Measurements from ENCODE around the gene SAMD1.

Gene SAMD1

DNA sequence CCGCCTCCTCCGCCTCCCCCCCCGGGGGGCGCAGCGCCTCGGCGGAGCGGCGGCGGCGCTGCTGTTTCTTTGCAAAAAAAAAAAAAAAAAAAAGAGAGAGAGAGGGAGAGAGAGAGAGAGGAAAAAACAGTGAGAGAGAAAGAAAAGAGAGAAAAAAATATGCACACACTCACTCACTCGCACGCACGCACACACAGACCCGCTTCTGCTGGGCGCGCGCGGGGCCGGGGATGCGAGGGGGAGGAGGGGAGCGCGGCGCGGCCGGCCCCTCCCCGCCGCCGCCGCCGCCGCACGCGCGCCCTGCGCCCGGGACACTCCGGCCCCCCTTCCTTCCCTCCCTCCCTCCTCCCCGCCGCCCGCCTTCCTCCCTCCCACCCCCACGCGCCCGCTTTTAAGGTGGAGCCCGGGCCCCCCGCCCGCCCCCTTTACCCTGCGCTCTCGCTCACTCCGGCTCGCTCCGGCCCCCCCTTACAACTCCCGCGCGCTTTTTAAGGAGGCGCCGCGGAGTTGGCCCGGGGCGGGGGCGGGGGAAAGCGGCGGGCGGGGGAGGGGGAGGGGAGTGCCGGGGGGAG is at the start of gene SAMD1:
SAMD1 (minus strand) TSS at position 243 of the 572 bp plus-strand sequence.
- DNase-seq, result peak in 48 of 51 donors; percentile 29 to 92 (median 81)

DNA sequence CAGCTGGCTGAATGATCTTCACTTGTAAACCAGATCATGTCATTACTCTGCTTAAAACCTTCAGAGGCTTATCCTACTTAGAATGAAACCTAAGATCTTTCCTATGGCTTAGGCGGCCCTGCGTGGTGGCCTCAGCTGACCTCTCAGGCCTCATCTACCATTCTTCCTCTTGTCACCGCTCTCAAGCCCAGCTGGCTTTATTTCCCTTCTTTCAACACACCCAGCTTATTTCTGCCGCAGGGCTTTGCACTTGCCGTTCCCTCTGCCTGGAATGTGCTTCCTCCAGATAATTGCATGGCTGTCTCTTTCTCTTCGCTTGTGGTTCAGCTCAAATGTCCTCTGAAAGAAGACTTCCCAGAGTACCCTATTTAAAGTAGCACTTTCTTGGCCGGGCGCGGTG is 49.4 kb upstream of the SAMD1 start:
- DNase-seq, result peak in 4 of 51 donors; percentile 10 to 13 (median 10)

DNA sequence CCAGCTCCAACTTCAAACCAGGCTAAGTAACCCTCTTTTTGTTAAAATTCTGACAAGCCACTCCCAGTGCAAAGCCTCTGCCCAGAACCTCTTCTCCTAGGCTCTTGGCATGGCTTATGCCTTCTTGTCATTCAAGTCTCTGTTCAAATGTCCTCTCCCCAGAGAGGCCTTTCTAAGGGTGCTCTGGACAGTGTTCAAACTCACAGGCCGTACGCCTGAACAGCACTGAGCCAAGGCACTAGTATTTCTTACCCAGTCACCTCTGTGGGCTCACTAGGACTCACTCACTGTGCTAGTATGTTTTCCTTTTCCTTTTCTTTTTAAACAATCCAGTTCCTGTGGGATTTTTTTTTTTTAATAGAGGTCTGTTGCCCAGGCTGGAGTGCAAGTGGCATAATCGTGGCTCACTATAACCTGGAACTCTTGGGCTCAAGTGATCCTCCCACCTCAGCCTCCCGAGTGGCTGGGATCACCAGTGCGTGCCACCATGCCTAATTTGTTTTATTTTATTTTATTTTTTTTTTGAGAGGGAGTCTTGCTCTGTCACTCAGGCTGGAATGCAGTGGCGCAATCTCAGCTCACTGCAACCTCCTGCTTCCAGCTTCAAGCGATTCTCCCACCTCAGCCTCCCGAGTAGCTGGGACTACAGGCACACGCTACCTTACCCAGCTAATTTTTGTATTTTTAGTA is 48.2 kb upstream of the SAMD1 start:
- DNase-seq, result peak in 17 of 51 donors; percentile 3 to 61 (median 25)

DNA sequence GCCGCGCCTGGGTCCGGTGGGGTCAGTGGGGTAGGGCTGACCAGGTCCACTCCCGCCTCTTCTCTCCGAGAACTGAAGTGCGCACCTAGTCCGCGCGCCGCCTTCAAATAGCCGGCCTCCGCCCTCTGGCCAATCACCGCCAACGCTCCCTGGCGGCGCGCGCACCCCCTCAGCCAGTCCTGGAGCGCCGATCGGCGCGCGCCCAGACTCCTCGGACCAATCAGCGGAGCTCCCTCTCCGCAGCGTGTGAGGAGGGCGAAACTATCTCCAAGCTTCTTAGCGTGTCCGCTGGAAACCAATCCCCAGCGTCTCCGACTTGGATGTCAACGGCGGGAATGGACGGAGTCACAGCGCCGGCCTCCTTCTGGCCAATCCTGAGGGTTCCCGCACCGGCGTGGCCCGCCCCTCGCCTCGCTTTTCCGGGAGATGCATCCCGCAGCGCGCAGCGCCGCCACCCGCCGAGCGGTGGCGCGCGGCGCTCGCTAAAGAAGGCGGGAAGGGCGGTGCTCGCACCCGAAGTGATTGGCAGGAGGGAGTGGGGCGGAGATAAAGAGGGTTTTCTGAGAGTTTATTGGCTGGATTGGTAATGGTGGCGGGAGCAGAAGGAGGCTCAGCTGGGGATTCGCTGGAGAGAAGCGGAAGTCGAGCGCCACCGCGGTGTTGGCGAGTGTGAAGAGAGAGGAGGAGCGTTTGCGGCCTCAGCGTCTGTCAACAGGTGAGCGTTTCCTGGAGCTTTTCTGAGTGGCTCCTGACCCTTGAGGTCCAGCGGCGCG is 46.1 kb upstream of the SAMD1 start, which contains the start of gene ASF1B:
ASF1B (minus strand) TSS at position 81 of the 773 bp plus-strand sequence. CDS start 133 bp downstream, outside the sequence.
- peak; percentile 77 to 100 (median 99) for DNase-seq

DNA sequence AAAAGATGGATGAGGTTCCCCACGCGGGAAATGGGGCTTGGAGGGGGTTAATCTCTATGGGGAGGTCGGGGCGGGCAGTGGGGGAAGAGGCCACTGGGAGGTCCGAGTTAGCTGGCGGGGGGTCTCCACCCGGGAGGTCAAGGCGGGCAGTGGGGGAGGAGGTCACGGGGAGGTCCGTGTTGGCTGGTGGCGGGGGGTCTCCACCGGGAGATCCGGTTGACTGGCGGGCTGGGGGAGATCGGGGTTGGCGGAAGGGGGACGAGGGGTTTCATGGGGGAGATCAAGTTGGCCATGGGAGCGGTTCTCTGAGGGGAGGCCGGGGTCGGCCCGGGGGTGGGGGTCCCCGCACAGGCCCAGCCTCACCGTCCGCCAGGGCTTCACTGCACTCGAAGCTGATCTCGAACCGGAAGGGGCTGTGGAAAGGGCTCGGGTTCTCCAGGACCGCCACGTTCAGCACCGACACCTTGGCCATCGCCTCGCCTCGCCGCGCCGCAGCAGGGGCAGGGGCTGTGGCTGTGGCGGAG is 45.5 kb upstream of the SAMD1 start:
- DNase-seq, result no peak

DNA sequence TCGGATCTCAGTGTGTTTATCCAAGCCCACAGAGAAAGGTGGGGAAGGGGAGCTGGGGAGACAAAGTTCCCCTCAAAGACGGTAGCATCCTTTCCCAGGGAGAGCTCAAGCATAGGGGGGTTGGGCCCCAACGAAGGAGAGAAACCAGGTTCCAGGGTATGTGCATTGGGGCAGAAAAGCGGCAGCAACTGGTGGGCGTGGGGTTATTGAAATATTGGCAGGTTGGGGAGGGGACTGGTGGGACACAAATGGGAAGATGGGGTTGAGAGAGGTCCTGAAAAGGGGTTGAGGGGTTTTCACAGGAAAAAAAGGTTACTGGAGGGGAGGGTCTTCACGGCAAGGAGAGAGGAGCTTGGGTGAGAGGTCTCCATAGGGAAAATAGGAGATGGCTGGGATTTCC is 44.8 kb upstream of the SAMD1 start:
- DNase-seq, result no peak

DNA sequence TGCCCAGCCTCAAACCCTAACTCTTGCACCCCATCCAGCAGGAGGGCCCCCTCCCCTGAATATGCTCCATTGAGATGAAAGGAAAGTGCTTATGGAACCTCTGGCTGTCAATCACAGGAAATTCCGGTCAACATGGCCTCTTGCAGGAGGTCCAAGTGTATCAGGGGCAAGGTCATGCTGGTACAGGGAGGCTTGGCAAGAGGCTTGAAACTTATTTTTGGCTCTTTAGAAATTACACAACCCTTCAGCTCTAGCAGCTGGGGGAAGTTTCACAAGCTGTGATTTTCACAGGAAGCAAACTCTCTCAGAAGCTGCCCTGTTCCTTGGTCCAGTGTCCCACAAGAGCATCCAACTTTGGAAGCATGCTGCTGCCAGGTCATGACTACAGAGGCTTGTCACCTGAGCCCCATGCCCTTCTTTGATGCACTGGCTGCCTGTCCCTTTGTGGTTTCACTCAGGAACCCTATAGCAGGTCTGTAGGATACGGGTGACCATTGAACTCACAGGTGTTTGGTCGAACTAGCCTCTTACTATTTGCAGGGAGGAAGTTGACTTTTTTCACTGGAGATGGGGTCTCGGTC is 37.5 kb upstream of the SAMD1 start:
- DNase-seq, result peak in 1 of 51 donors; percentile 15

DNA sequence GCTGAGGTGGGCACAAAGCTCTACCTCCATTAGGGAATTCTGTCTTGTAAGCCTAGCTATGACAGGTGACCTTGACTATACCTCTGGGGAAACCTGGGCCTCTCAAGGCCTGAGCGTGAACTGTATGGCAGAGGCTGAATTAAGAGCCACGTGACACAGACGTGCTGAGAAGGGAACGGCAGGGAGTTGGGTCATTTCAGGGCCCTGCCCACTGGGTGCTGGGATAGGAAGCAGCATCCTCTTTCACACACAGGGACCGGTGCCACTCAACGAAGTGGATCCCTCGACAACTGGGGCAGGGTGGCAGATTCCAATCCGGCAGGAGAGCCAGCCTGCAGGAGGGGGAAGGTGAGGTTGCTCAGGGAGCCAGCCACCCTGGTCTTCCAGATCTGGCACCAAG is 36.6 kb upstream of the SAMD1 start:
- DNase-seq, result no peak

DNA sequence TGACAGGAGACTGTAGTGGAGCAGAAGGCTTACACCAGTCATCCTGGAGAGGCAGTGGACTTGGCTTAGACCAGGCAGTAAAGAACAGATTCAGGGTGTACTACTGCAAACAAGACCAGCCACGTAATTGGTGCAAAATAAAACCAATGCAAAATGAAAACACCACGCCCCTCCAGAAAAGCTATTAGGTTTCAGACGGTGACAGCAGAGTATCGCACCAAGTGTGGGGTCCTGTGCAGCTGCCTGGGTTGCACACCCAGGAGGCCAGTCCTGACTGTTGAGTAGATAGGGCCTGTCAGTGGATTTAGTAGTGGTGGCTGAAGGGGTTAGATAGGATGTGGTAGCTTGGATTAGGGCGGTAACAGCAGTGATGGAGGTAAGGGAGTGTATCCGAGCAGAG is 32.4 kb upstream of the SAMD1 start:
- no peak for DNase-seq

DNA sequence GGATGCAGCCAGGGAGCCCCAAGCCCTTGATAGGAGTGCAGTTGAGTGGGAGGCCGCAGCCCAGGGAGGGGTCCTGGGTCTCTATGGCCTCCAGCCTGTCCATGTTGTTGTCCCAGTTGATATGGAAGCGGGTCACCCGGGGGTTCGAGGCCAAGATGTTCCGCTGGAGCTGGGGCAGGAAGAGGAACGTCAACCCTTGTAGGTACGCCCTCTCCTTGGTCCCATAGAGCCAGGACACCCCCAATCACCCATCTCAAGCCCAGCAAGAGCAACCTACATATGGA is 29.9 kb upstream of the SAMD1 start:
- DNase-seq, result no peak

DNA sequence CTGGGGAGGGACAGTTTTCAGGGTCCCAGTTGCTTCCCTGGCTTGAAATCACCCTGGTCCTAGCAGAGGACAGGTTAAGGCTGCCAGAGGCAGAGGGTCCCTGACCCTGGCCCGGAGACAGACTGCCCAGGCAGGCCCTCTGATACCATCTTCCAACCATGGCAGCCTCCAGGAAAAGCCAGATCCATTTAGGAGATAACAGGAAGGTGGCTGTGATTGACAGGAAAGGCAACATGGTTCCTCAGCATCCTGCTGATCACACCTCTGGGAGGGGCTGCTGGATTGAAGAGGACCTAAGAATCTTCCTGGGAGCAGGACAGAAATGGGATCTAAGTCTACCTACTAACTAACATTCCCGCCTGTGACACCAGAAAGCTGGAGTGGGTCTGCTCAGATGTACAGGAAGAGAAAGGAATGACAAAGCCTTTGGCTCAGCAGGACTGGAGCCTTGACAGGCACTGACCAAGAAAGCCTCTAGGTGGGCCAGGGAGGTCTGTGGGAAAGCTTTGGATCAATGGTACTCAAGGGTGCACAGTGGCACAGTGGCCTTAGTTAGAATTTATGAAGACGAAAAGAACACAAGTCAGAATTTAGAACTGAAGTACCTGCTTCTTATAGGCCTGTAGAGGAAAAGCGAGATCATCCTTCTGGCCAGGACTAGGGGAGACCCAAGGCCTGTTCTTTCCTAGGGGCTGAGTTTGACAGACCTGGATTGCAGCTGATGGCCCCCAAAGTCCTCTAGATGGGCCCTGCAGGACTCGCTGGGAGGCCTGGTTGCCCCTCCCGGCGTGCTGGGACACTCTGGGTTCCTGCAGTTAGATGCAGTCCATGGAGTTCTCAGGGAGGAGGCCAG is 29.3 kb upstream of the SAMD1 start:
- no peak for DNase-seq

DNA sequence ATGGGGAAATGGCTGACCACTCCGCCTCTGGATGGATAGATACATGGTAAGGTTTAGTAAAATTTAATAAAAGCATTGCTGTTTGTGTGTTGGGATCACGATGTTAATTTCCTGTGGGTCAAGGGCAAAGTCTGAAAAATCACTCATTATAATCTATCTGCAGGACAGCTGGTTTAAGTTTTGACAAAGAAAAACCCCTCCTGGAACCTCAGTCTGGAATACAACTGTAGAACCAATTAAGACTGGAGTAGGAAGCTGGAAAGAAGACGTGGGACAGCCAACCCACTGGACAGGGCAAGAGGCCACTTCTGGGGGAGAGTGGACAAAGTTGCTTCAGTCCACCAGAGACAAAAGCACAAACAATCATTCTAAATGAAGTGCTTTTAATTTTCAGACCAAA is 28.6 kb upstream of the SAMD1 start:
- no peak for DNase-seq

DNA sequence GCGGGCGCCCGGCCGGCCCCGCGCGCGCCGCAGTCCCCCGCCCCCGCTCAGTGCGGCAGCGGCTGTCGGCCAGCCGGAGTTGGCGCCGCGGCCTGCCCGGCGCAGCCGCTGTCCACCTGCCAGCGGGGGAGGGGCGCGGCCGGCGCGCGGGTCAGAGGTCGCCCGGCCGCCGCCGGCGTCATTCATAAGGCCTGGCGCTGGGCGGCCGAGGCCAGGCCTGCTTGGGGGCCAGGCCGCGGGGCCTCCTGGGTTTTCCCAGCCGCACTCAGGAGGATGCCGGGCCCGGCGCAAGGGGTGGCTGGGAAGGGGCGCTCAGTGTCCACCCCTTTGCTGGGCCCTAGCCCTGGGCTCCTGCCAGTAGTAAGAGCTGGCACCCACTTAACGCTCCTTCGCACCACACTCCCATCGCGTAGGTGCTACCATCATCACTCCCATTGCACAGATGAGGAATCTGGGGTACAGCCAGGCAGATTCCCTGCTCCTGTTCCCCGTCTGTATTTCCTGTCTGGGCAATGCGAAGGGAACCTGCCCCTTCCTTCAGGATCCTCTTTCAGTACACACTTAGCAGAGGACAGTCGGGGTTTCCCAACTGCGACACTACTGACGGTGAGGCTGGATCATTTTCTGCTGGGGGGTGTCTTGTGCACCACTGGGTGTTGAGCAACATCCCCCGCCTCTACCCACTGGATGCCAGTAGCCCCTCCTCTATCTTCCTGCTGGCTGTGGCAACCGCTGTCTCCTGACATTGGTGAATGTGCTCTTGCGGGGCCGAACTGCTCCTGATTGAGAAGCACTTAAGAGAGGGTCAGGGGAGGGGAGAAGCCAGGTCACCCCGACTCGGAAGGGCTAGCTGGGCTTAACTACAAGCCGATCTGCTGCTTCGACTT is 27.9 kb upstream of the SAMD1 start:
- peak in 49 of 51 donors; percentile 44 to 94 (median 81) for DNase-seq

DNA sequence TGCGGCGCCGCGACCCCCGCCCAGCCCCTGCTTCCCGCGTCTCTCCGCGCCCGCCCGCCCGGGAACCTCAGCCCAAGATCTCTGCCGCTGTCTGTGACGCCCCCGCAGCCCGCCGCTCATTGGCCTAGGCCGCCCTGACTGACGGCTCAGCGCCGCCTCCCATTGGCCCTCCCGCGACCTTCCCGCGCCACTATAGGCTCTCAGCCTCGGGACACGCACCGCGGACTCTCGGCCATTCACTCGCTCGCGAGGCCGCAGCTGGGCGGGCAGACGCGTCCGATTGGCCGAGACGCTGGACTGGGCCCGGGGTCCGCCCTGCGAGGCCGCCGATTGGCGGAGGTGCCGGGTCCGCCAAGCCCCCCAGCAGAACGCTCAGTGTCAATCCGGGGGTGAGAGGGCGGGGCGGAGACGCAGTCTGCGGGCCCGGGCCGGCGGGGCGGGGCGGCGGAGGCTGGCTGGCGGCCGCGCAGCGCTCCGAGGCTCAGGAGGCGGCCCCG is 27.2 kb upstream of the SAMD1 start, which contains the start of gene PRKACA:
PRKACA (minus strand) TSS at position 95 of the 497 bp plus-strand sequence. CDS start 215 bp downstream, outside the sequence.
- peak; percentile 83 to 100 (median 99) for DNase-seq

DNA sequence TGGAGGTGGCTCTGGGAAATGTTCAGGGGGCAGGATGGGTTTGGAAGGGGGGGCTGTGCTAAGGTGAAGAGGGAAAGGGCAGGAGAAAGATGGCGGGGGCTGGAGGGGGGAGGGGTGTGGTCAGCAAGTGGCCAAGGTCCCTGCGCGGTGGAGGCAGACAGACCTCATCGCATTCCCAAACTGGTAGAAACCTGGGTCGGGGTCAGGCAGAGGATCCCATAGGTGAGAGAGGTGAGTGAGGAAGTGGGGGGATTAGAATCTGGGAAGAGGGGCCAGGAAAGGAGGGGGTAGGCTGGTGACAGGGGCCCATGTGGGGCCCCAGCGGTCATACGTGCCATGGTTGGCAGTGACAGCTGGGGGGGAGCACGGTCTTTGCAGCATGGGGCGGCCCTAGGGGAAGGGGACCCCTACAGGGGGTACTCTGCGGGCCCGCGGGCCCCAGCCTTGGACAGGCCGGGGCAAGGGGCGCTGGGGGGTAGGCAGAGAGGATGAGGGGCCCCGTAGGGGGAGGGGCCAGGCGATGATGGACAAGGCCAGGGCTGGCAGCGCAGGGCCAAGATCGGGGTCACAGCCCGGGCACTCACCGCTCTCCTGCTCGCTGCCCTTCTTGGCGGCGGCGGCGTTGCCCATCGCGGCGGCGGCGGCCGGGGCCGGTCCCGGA is 26.5 kb upstream of the SAMD1 start:
- DNase-seq, result peak in 28 of 51 donors; percentile 7 to 54 (median 35)

DNA sequence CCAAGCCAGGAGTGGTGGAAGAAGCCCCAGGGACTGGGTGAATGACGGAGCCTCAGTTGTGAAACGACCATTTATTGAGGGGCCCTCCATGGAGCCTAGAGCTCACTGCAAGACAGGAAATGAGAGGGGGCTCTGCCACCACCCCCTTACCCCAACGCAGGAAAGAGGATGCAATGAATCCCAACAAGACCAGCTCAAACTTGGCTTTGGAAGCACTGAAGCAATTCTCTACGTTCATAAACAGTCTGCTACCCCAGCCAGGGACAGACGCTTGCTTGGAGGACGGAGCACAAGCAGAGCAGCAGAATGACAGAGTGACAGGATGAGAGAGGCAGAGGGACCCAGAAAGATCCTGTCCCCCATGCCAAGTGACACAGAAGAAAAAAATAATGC is 26.0 kb upstream of the SAMD1 start:
- DNase-seq, result peak in 1 of 51 donors; percentile 44

DNA sequence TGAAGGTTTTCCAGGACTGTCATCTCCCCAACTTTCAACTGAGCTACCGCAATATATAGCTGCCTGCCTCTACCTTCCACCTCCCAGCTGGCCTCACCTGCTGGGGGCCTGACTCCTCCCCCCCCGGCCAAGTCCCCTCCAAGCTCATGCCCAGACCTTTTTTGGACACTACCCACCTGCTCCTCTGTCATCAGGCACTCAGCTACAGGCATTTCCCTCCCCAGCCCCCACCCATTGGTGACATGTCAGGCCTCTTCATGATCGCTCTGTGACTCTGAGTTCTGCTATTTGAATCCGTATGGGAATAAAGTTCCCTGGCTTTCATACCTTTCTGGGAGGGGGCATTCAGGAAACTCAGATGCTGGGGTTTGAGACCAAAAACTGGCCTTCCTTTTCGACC is 25.2 kb upstream of the SAMD1 start:
- no peak for DNase-seq

DNA sequence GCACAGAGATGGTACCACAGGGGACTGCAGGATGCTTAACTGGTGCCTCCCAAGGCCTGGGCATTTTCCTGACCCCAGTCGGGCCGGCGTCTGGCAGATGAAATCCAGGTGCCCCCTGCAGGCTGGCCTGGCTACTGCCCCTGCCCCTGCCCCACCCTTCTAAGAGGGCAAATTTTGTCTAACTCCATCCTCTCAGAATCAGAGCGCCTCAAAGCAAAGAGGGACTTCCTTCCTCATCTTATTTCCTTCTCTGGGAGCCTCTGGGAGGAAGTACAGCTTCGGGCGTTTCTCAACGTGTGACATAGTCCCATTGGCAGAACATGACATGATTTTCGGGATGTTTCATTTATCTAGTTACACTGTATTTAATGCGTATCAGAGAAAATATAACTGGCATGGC is 24.3 kb upstream of the SAMD1 start:
- peak in 19 of 51 donors; percentile 5 to 42 (median 20) for DNase-seq

DNA sequence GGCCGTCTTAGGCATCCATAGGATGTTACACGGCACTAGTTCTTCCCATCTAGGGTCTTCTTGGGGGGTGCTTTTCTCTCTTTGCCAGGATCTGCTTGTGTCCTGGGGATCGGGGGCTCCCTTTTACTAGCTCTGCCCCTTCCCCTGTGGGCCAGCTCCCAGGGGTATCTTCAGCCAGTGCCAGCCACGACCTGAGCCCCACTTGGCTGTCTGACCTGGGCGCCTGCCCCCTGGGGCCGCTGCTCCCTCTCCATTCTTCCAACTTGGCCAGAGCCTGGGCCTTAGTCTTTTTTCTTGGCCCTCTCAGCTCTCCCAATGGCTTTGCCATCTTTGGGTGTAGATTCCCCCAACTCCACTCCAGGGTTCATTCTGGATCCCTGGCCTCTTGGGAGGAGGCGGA is 23.9 kb upstream of the SAMD1 start:
- no peak for DNase-seq

All from hypothalamus (tissue), 51 donors.